ENCODE measurements around the gene MX1. TPM values are rescaled to one million over a fixed set of nuclear protein-coding genes. Genes with fewer than 3 reads are reported as not detected.

Gene MX1
- total RNA-seq, 1 experiment from 2014 or later, result 1.6 TPM

- Histone ChIP-seq H3K36me3 (replicated peaks; ENCODE audit: control insufficient read depth, insufficient read depth, low read length) (no peaks in the 10 kb centered on the region), H3K27me3 (ENCODE audit: control insufficient read depth, insufficient read depth, low read length) (no peaks in the 10 kb centered on the region), H3K4me3 (ENCODE audit: insufficient read depth, low read depth, low read length) (no peak overlapping the region)
- no peak for DNase-seq
Observed at GRCh38 chr21:41497788-41498187, 71.7 kb downstream of the MX1 start.

- Histone ChIP-seq H3K27me3 (ENCODE audit: control insufficient read depth, insufficient read depth, low read length) (peaks cover 2% of the 10 kb centered on the region), H3K4me3 (ENCODE audit: insufficient read depth, low read depth, low read length) (no peak overlapping the region), H3K36me3 (replicated peaks; ENCODE audit: control insufficient read depth, insufficient read depth, low read length) (no peaks in the 10 kb centered on the region)
- no peak for DNase-seq
Observed at GRCh38 chr21:41499920-41500319, 73.9 kb downstream of the MX1 start.

DNA sequence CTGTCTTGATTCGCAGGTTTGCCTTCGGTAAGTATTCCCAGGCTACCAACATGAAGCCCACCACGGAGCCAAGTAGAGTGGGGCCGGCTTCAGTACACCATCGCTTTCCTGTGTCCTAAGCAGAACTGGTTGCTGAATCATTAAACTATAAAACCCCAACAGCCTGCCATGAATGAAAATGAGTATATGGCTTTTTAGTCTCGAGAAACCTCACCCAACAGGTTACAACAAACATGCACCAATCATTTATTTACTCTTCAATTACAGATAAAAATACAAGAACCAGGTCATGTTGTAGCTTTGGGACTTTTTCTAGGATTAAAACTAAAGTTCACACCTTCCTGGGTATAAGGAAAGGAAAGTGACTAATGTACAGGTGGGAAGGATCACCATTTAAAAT lies 74.3 kb downstream of the MX1 start:
- DNase-seq, result no peak
- Histone ChIP-seq H3K36me3 (replicated peaks; ENCODE audit: control insufficient read depth, insufficient read depth, low read length) (no peaks in the 10 kb centered on the region), H3K4me3 (ENCODE audit: insufficient read depth, low read depth, low read length) (no peak overlapping the region), H3K27me3 (ENCODE audit: control insufficient read depth, insufficient read depth, low read length) (peaks cover 7% of the 10 kb centered on the region)

DNA sequence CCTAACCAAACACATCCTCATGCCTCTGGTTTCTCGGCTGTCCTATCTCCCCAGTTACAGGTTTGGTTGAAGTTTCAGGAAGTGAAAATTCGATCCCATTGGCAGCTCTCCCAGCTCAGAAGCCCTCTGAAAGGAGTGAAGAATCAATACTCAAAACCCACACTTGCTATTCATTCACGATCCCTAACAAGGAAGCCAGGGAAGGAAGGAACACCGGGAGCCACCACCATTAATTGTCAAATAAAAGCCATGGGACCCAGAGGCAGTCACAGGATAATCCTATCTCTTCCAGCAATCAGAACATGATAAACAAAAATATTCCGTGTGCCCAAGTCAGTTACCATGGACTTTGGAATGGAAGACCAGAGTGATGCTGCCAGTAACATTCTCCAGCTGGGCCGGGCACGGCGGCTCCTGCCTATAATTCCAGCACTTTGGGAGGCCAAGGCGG lies 74.9 kb downstream of the MX1 start:
- H3K27me3 ChIP-seq (ENCODE audit: control insufficient read depth, insufficient read depth, low read length), result peaks cover 13% of the 10 kb centered on the region
- no peak for DNase-seq
- no peaks in the 10 kb centered on the region for H3K36me3 ChIP-seq (replicated peaks; ENCODE audit: control insufficient read depth, insufficient read depth, low read length)
- H3K4me3 ChIP-seq (ENCODE audit: insufficient read depth, low read depth, low read length), result no peak overlapping the region

- Histone ChIP-seq H3K4me3 (ENCODE audit: insufficient read depth, low read depth, low read length) (no peak overlapping the region), H3K27me3 (ENCODE audit: control insufficient read depth, insufficient read depth, low read length) (peaks cover 22% of the 10 kb centered on the region), H3K36me3 (replicated peaks; ENCODE audit: control insufficient read depth, insufficient read depth, low read length) (no peaks in the 10 kb centered on the region)
- DNase-seq, result no peak
Observed at GRCh38 chr21:41501919-41502318, 75.9 kb downstream of the MX1 start.

DNA sequence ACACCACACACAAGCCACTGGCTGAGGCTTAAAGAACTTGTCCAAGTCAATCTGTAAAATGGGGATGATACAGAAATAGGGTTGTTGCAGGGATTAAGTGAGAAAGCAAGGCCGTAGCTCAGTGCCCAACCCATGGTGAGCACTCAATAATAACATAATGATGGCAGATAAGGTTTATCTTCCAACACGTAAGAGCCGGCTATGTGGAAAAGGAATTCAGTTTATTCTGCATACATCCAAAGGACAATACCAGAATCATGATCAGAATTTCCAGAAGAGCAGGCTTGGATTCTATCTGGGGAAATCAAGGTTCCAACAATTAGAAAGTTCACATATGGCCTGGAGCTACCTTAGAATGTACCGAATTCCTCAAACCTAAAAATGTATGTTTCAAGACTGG lies 77.3 kb downstream of the MX1 start:
- DNase-seq, result no peak
- Histone ChIP-seq H3K27me3 (ENCODE audit: control insufficient read depth, insufficient read depth, low read length) (peaks cover 34% of the 10 kb centered on the region), H3K36me3 (replicated peaks; ENCODE audit: control insufficient read depth, insufficient read depth, low read length) (no peaks in the 10 kb centered on the region), H3K4me3 (ENCODE audit: insufficient read depth, low read depth, low read length) (no peak overlapping the region)

- no peak for DNase-seq
- peaks cover 41% of the 10 kb centered on the region for H3K27me3 ChIP-seq (ENCODE audit: control insufficient read depth, insufficient read depth, low read length)
Observed at GRCh38 chr21:41504030-41504429, 78.0 kb downstream of the MX1 start.

DNA sequence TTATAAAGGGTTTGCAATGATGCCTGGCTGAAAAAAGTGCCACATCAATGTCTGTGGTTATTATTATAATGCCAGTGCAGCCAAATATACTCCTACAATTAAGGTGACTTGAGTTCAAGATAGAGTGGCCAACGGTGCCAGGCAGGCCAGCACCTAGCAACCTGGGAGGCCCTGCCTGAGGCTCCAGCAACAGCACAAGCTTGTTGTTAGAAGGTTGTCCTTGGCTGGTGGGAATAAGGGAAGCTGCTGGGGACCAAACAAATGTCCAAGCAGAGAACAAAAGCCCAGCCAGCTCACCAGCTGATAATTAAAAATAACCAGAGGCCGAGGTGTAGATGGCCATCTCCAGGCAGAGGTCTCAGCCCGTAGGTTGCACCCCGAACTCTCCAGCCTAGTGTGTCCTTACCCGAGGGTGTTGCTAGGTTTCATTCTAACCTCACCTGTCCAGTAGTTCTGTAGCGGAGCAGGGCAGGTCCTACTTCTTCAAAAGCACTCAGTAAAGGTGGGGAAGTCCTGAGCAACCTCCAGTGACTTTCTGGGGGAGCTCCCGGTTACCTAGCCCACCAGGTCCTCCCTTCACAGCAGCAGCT lies 80.1 kb downstream of the MX1 start:
- peaks cover 44% of the 10 kb centered on the region for H3K27me3 ChIP-seq (ENCODE audit: control insufficient read depth, insufficient read depth, low read length)
- peak overlapping the region; percentile 77 for H3K4me3 ChIP-seq (ENCODE audit: insufficient read depth, low read depth, low read length)

More at GRCh38 chr21:41504030-41504429, 78.0 kb downstream of the MX1 start:
- H3K4me3 ChIP-seq (ENCODE audit: insufficient read depth, low read depth, low read length), result no peak overlapping the region
- no peaks in the 10 kb centered on the region for H3K36me3 ChIP-seq (replicated peaks; ENCODE audit: control insufficient read depth, insufficient read depth, low read length)

GRCh38 chr21:41506611-41507520 lies 80.8 kb downstream of the MX1 start:
- peaks cover 44% of the 10 kb centered on the region for H3K27me3 ChIP-seq (ENCODE audit: control insufficient read depth, insufficient read depth, low read length)
- peak overlapping the region; percentile 77 for H3K4me3 ChIP-seq (ENCODE audit: insufficient read depth, low read depth, low read length)
- peak; percentile 83 for DNase-seq
- no peaks in the 10 kb centered on the region for H3K36me3 ChIP-seq (replicated peaks; ENCODE audit: control insufficient read depth, insufficient read depth, low read length)

More for the DNA sequence above, 80.1 kb downstream of the MX1 start:
- no peaks in the 10 kb centered on the region for H3K36me3 ChIP-seq (replicated peaks; ENCODE audit: control insufficient read depth, insufficient read depth, low read length)
- DNase-seq, result no peak

DNA sequence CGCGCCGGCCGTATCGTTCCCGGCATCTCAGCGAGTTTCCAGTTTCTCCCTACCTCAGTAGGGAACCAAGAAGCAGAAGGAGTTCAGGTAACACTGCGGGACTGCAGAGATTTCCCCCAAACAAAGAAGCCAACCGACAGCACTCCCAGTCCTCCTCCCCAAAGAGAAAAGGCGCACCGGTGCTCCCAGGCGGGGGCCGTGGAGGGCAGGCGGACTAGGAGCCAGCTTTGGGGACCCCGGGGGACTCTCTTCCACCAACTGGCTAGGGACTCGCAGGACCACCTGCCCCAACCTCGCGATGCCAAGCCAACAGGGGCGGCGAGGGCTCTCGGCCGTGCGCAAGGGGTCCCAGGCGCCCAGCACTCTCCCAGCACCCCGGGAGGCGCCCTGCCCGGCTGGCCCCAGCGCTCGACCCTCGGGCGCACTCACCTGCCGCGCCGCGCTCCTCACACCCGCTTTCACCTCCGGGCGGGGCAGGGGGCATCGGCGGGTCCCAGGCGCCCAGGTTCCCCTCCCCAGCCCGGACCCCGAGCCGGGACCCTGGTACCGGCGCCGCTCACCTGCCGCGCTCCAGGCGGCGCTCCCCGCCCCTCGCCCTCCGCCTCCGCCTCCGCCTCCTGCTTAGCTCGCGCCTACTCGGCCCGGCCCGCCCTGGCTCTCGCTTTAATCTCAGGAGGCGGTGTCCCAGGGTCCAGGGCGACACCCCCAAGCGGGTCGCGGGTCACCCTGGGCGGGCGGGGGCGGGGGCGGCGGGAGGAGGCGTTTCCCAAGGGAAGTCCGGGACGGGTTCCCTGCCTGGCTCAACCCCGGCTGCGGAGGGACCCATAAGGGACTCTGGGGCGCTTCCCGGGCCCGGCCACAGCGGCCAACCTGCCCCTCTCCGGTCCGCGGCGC lies 81.7 kb downstream of the MX1 start, which contains the start of gene TMPRSS2:
TSS of gene TMPRSS2 (minus strand) at position 638 of the 894 bp plus-strand sequence. CDS start 10,025 bp downstream, outside the sequence.
- DNase-seq, result peak; percentile 86
- no peaks in the 10 kb centered on the region for H3K36me3 ChIP-seq (replicated peaks; ENCODE audit: control insufficient read depth, insufficient read depth, low read length)
- H3K27me3 ChIP-seq (ENCODE audit: control insufficient read depth, insufficient read depth, low read length), result peaks cover 44% of the 10 kb centered on the region
- H3K4me3 ChIP-seq (ENCODE audit: insufficient read depth, low read depth, low read length), result peak within 1 kb of the TSS; percentile 77

DNA sequence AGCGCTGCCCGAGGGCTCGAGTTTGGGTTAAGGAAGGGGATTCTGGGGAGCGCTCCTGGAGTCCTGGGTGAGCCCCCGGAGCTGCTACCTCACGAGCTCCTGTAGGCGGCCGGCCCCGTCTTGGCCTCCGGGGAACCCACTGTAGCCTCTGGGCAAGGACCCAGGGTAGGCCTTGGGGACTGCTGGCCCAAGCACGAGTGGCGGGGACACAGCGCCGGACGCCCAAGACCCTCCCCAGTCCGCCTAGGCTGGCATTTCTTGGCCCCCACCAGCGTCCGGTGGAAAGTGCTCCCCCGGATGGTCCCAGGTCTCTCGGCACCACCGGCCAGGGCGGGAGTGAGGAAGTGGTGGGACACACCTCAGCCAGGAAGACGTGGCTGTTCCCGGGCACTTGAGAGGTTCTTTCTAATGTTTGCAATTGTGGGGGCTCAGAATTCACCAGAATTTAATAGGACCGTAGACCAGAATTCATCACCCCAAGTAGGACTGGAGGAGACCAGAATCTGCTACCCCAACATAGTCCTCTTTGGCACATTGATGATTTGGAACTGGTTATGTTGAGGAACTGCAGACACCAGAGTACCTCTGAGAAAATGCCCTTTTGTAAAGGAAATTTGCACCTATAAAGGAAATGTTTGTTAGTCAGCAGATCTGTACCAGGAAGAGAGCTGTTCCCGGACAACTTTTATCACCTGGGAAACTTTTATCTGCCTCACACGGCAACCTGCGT lies 82.5 kb downstream of the MX1 start:
- Histone ChIP-seq H3K36me3 (replicated peaks; ENCODE audit: control insufficient read depth, insufficient read depth, low read length) (no peaks in the 10 kb centered on the region), H3K4me3 (ENCODE audit: insufficient read depth, low read depth, low read length) (peak overlapping the region; percentile 77), H3K27me3 (ENCODE audit: control insufficient read depth, insufficient read depth, low read length) (peaks cover 44% of the 10 kb centered on the region)
- peak; percentile 70 for DNase-seq
